HL-60 (cell line): ENCODE measurements around the gene LMAN2.

ENCODE experiments used
- POLR2AphosphoS5 ChIP-seq: IDR thresholded peaks from 2 replicates; pipeline ENCODE4 v1.6.1; 2012; ENCODE audit warnings: low read depth
- TF ChIP-seq, protein P1 (sequence below): IDR thresholded peaks from one replicate; pipeline ENCODE4 v1.5.1; 2011; ENCODE audit warnings: low read length, control low read depth, inconsistent platforms; ENCODE audit not compliant: insufficient read depth

DNA sequence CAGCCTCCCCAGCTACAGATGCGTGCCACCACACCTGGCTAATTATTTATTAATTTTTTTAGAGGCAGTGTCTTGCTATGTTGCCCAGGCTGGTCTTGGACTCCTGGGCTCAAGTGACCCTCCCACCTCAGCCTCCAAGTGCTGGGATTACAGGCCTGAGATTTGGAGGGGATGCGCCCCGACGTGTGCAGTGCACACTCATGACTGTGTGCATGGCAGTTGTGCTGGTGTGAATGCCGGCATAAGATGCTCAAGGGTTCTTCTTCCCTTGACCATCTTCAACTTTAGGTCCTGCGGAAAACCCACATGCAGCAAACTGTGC is 29.3 kb upstream of the LMAN2 start:
- TF ChIP-seq, protein P1, sequence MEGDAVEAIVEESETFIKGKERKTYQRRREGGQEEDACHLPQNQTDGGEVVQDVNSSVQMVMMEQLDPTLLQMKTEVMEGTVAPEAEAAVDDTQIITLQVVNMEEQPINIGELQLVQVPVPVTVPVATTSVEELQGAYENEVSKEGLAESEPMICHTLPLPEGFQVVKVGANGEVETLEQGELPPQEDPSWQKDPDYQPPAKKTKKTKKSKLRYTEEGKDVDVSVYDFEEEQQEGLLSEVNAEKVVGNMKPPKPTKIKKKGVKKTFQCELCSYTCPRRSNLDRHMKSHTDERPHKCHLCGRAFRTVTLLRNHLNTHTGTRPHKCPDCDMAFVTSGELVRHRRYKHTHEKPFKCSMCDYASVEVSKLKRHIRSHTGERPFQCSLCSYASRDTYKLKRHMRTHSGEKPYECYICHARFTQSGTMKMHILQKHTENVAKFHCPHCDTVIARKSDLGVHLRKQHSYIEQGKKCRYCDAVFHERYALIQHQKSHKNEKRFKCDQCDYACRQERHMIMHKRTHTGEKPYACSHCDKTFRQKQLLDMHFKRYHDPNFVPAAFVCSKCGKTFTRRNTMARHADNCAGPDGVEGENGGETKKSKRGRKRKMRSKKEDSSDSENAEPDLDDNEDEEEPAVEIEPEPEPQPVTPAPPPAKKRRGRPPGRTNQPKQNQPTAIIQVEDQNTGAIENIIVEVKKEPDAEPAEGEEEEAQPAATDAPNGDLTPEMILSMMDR, result no peak
- TF ChIP-seq POLR2AphosphoS5, result no peak
